PC-3 (cell line): ENCODE results near the gene CASS4. TPM values are rescaled to one million over a fixed set of nuclear protein-coding genes. Genes with fewer than 3 reads are reported as not detected.

Source experiments
- ATAC-seq: fragments of 200-7000 bp; cut with Tn5 transposase; 2 replicates; pipeline ENCODE4 v1.9.1; 2020; ENCODE audit warnings: mild to moderate bottlenecking, moderate library complexity
- BruUV-seq: library from RNA; stranded (reverse); fragments of 400-500 nt; replicated peaks from 2 replicates; lab custom pipeline; 2021; lab: Mats Ljungman, UMichigan
- CTCF ChIA-PET: fragments of 300-600 bp; sonication (Branson Sonifier 250); formaldehyde crosslinking; loops from one replicate; lab custom pipeline; 2022; ENCODE audit warnings: antibody characterized with exemption; lab: Charles Lee
- POLR2A ChIA-PET: fragments of 300-600 bp; sonication (Branson Sonifier 250); formaldehyde crosslinking; loops from one replicate; lab custom pipeline; 2022; ENCODE audit warnings: antibody characterized with exemption; ENCODE audit not compliant: unreplicated experiment; lab: Charles Lee
- DNase-seq: peaks from one replicate; pipeline ENCODE4 v3.0.0-alpha.2; 2015
- H2AFZ ChIP-seq: fragments of 300-600 bp; sonication (generic); 2 replicates; pipeline ENCODE4 v1.6.0; 2016; ENCODE audit warnings: antibody characterized with exemption, low read length
- H3F3A ChIP-seq: fragments of 300-600 bp; sonication (generic); one replicate; pipeline ENCODE4 v1.6.0; 2017; ENCODE audit warnings: antibody characterized with exemption, low read length, control low read depth, mild to moderate bottlenecking; ENCODE audit not compliant: unreplicated experiment
- H3K27ac ChIP-seq: fragments of 300-600 bp; sonication (generic); 2 replicates; pipeline ENCODE4 v1.5.1; 2016; ENCODE audit warnings: mild to moderate bottlenecking, low read length
- H3K27me3 ChIP-seq: fragments of 300-600 bp; sonication (generic); 2 replicates; pipeline ENCODE4 v1.6.1; 2016; ENCODE audit warnings: low read length, mixed read lengths
- H3K36me3 ChIP-seq: fragments of 300-600 bp; sonication (generic); 2 replicates; pipeline ENCODE4 v1.6.1; 2016; ENCODE audit warnings: low read depth, mixed run types, low read length, mixed read lengths
- H3K4me1 ChIP-seq: fragments of 300-600 bp; sonication (generic); 2 replicates; pipeline ENCODE4 v1.5.1; 2016; ENCODE audit warnings: low read length; ENCODE audit not compliant: insufficient read depth
- H3K4me2 ChIP-seq: fragments of 300-600 bp; sonication (generic); 2 replicates; pipeline ENCODE4 v1.6.0; 2016; ENCODE audit warnings: low read length
- H3K4me3 ChIP-seq: fragments of 300-600 bp; sonication (generic); 2 replicates; pipeline ENCODE4 v1.5.1; 2016; ENCODE audit warnings: mild to moderate bottlenecking, low read length, mixed read lengths
- H3K79me2 ChIP-seq: fragments of 300-600 bp; sonication (generic); 2 replicates; pipeline ENCODE4 v1.6.1; 2017; ENCODE audit warnings: low read length, mixed read lengths
- H3K9ac ChIP-seq: fragments of 300-600 bp; sonication (generic); 2 replicates; pipeline ENCODE4 v1.6.0; 2016; ENCODE audit warnings: mild to moderate bottlenecking, low read length
- H3K9me2 ChIP-seq: fragments of 300-600 bp; sonication (generic); replicated peaks from 2 replicates; pipeline ENCODE4 v1.6.1; 2016; ENCODE audit warnings: mixed run types, low read length, mixed read lengths
- H3K9me3 ChIP-seq: fragments of 300-600 bp; sonication (generic); 2 replicates; pipeline ENCODE4 v1.6.1; 2016; ENCODE audit warnings: low read length, mixed read lengths
- H4K20me1 ChIP-seq: fragments of 300-600 bp; sonication (generic); 2 replicates; pipeline ENCODE4 v1.6.1; 2016; ENCODE audit warnings: low read length, mixed read lengths
- CTCF ChIP-seq: fragments of 300-600 bp; sonication (generic); conservative IDR thresholded peaks from 2 replicates; pipeline ENCODE4 v1.5.1; 2017; ENCODE audit warnings: antibody characterized with exemption, low read depth, mild to moderate bottlenecking, low read length
- EZH2 ChIP-seq: fragments of 300-600 bp; sonication (generic); IDR thresholded peaks from one replicate; pipeline ENCODE4 v1.6.1; 2017; ENCODE audit warnings: antibody characterized with exemption, mild to moderate bottlenecking, low read length; ENCODE audit not compliant: unreplicated experiment
- EZH2phosphoT487 ChIP-seq: fragments of 300-600 bp; sonication (generic); IDR thresholded peaks from 2 replicates; pipeline ENCODE4 v1.6.1; 2018; ENCODE audit warnings: mild to moderate bottlenecking, antibody characterized with exemption, low read length, borderline replicate concordance
- intact Hi-C: fragments of 100-400 bp; cut with micrococcal nuclease; formaldehyde crosslinking; loops from 2 replicates; pipeline ENCODE4 v1.9.0; 2023
- total RNA-seq: library from RNA; depleted of rRNA; stranded (reverse); fragments of >200 nt; gene quantifications from 2 replicates; pipeline ENCODE4 v1.2.3, GENCODE V29; 2014

Gene CASS4
- total RNA-seq, 1 experiment from 2014 or later: 0.04 TPM

DNA sequence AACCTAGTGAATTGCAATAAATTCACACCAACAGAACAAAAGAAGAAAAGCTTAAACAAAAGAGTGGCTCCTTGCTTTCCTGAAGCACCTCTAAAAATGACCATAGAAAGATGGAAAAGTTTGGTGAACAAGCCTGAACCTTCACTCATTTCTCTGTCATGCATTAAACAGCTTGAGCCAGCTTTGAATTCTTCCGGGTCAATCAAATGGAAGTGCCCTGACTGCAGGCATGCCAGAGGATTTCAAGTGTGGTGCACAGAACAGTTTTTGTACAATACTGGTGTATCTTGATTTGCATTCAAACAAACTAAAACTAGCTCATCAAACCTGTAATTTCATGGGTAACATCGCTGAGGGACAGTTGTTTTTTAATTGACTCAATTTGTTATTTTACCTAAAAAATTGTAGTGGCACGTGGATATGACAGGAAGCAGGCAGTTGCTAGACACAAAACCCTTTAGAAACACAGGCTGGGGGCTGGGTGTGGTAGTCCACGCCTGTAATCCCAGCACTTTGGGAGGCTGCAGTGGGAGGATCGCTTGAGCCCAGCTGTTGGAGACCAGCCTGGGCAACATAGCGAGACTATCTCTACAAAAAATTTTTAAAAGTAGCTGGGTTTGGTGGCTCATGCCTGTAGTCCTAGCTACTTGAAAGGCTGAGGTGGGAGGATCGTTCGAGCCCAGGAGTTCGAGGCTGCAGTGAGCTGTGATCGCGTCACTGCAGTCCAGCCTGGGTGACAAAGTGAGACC, 9.1 kb downstream of the CASS4 start:
- H3F3A ChIP-seq: no peaks in the 10 kb centered on the region
- no peaks in the 10 kb centered on the region for H3K9me3 ChIP-seq
- ATAC-seq: no peak
- no peaks in the 10 kb centered on the region for H4K20me1 ChIP-seq
- intact Hi-C loops: no loop called here
- TF ChIP-seq EZH2phosphoT487 (no peak), EZH2 (no peak), CTCF (no peak)
- no peaks in the 10 kb centered on the region for H3K27me3 ChIP-seq
- no peaks in the 10 kb centered on the region for H3K36me3 ChIP-seq
- H3K4me1 ChIP-seq: peaks cover 36% of the 10 kb centered on the region
- ChIA-PET POLR2A (no interaction called here), CTCF (no interaction called here)
- H3K27ac ChIP-seq: no peak overlapping the region
- H3K9ac ChIP-seq: no peak overlapping the region
- no peaks in the 10 kb centered on the region for H3K79me2 ChIP-seq
- no peak overlapping the region for H2AFZ ChIP-seq
- no peak overlapping the region for H3K4me3 ChIP-seq
- no peak for DNase-seq
- H3K9me2 ChIP-seq: no peaks in the 10 kb centered on the region
- no peak overlapping the region for H3K4me2 ChIP-seq
- no TSS peak for BruUV-seq

DNA sequence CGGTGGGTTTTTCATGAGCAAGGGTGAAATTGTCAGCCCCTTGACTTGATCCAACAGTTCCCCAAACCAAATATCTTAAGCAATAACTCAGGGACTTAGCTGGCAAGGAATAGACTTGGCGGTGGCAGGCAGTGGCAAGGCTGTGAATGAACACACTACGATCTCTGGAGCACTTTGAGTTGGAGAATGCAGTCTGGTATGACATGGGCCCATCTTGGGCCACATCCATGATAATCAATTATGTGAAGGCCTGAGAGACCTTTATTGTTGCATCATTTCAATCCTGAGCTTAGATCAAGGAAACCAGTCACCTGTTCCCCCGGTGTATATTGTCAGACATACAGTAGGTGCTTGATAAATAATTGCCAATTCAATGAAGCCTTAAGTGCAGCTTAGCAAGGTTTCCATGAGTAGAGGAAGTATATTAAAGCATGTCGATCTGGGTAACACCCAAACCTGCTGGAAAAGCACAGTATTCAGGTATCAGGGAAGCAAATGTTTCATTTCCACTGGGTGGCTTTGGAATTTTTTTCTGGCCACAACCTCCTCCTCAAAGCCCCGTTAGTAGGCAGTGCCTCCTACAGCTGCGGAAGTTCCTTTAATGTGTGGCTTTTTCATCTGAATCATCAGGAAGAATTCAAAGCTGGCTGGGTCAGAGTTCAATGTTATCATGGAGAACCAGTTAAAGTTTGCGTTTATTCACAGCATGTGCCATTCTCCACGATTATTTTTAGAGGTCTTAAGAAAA, 10.2 kb downstream of the CASS4 start:
- no peaks in the 10 kb centered on the region for H3F3A ChIP-seq
- peak overlapping the region; percentile 35 for H3K4me2 ChIP-seq
- POLR2A ChIA-PET: no interaction called here
- no peaks in the 10 kb centered on the region for H3K9me2 ChIP-seq
- no peaks in the 10 kb centered on the region for H3K79me2 ChIP-seq
- H2AFZ ChIP-seq: peak overlapping the region; percentile 8
- H3K4me3 ChIP-seq: no peak overlapping the region
- CTCF ChIA-PET: interaction anchor here (0.6 kb wide), 2 partner anchors 30 to 63 kb away, joined by 3 read pairs; partner anchors contain the start of genes AURKA and FAM210B
- ATAC-seq (peak; percentile 87), DNase-seq (peak; percentile 92)
- no peaks in the 10 kb centered on the region for H3K27me3 ChIP-seq
- no peaks in the 10 kb centered on the region for H3K9me3 ChIP-seq
- peak overlapping the region; percentile 6; the same call in 1 of the 2 replicates for H3K27ac ChIP-seq
- H3K4me1 ChIP-seq: peaks cover 36% of the 10 kb centered on the region
- H3K9ac ChIP-seq: no peak overlapping the region
- TF ChIP-seq EZH2: no peak
- TF ChIP-seq EZH2phosphoT487: no peak
- no peak for TF ChIP-seq CTCF
- no peaks in the 10 kb centered on the region for H4K20me1 ChIP-seq
- no TSS peak for BruUV-seq
- intact Hi-C loops: no loop called here
- H3K36me3 ChIP-seq: no peaks in the 10 kb centered on the region

DNA sequence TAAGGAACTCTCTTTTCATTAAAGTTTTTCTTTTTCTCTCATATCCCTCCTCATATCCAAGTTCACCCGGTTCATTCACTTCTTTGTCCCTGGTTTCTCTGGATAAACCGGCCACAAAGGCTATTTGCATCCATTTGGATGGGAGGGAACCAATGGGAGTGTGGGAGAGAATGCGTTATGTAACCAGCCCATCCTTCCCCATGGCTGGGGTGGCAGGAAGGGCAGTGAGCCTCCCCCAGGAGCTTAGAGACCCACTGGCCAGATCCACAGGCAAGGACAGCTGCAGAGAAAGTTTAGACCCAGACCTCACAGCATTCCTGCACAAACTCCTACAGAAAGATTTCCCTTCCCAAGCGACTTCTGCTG, 10.7 kb downstream of the CASS4 start:
- H2AFZ ChIP-seq: peak overlapping the region; percentile 8
- H3K4me2 ChIP-seq: peak overlapping the region; percentile 35
- DNase-seq: no peak
- H3K79me2 ChIP-seq: no peaks in the 10 kb centered on the region
- no peak for TF ChIP-seq EZH2
- TF ChIP-seq CTCF: no peak
- no peak for TF ChIP-seq EZH2phosphoT487
- POLR2A ChIA-PET: no interaction called here
- H3K4me1 ChIP-seq: peaks cover 34% of the 10 kb centered on the region
- H3K9ac ChIP-seq: no peak overlapping the region
- H3K27me3 ChIP-seq: no peaks in the 10 kb centered on the region
- no peaks in the 10 kb centered on the region for H3K36me3 ChIP-seq
- H3K27ac ChIP-seq: peak overlapping the region; percentile 6; the same call in 1 of the 2 replicates
- BruUV-seq: no TSS peak
- no peaks in the 10 kb centered on the region for H4K20me1 ChIP-seq
- CTCF ChIA-PET: interaction anchor here (0.6 kb wide), 1 partner anchor 31 kb away, joined by 3 read pairs; the partner anchor contains the start of gene AURKA
- H3K9me3 ChIP-seq: no peaks in the 10 kb centered on the region
- H3K4me3 ChIP-seq: no peak overlapping the region
- intact Hi-C loops: no loop called here
- no peaks in the 10 kb centered on the region for H3K9me2 ChIP-seq
- H3F3A ChIP-seq: no peaks in the 10 kb centered on the region
- ATAC-seq: no peak; the same call in 1 of the 2 replicates
